Skeletal muscle tissue (tissue), 4 donors: ENCODE measurements around the gene ALPI. TPM values are rescaled to one million over a fixed set of nuclear protein-coding genes. Genes with fewer than 3 reads are reported as not detected.

Experiments used
- H3K27ac ChIP-seq: one replicate; pipeline ENCODE4 v1.7.0; 2013; ENCODE audit warnings: mild to moderate bottlenecking, low read depth, low read length, inconsistent platforms
- H3K27me3 ChIP-seq, 3 donors: one replicate each; pipeline ENCODE4 v1.7.0; 2013; ENCODE audit warnings: low read length in 3 of 3; ENCODE audit not compliant: control insufficient read depth in 3 of 3, insufficient read depth in 3 of 3
- H3K36me3 ChIP-seq, 3 donors: one replicate each; pipeline ENCODE4 v1.7.0; 2013; ENCODE audit warnings: low read length in 3 of 3; ENCODE audit not compliant: control insufficient read depth in 3 of 3, insufficient read depth in 3 of 3
- H3K4me1 ChIP-seq, 3 donors: one replicate each; pipeline ENCODE4 v1.7.0; 2013; ENCODE audit warnings: low read length in 3 of 3, mild to moderate bottlenecking in 3 of 3; ENCODE audit not compliant: control insufficient read depth in 3 of 3, insufficient read depth in 3 of 3
- H3K4me3 ChIP-seq, 3 donors: one replicate each; pipeline ENCODE4 v1.7.0; 2013; ENCODE audit warnings: low read length in 3 of 3
- H3K9ac ChIP-seq, 3 donors: one replicate each; pipeline ENCODE4 v1.7.0; 2013; ENCODE audit warnings: low read length in 3 of 3, mild to moderate bottlenecking in 3 of 3, moderate library complexity in 2 of 3, low read depth in 1 of 3
- H3K9me3 ChIP-seq, 3 donors: one replicate each; pipeline ENCODE4 v1.7.0; 2013; ENCODE audit warnings: low read length in 3 of 3; ENCODE audit not compliant: control insufficient read depth in 3 of 3
- total RNA-seq: library from RNA; depleted of rRNA; stranded (reverse); fragments of >200 nt; gene quantifications from one replicate; pipeline ENCODE4 v1.2.3, GENCODE V29; 2014
- donor health status: Osteomylitis.

ALPI gene
- total RNA-seq, 1 donor from 2014 or later: not detected

DNA sequence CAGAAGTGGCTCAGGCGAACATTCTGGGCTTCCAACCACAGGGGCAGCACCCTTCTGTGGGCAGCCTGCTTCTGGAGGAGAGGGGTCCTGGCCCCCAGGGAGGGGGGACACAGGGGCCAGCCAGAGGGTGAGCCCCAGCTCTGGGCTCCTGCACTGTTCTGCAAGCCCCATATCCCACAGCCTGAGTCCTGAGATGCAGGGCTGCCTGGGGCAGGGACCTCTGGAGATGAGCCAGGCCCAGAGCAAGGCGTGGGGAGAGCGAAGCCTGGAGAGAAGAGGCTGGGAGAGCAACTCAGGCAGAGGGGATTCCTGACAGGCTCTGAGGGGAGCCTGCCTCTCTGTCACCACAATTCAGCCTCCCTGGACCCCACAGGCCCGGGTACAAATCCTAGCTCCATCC, 50.8 kb downstream of the ALPI start:
- Histone ChIP-seq H3K9ac (no peak overlapping the region), H3K9me3 (no peaks in the 10 kb centered on the region), H3K4me1 (peaks cover 10 to 12% (median 12%) of the 10 kb centered on the region in 3 donors), H3K27ac (no peak overlapping the region), H3K27me3 (peaks cover 0 to 13% (median 8%) of the 10 kb centered on the region in 3 donors), H3K4me3 (no peak overlapping the region), H3K36me3 (no peaks in the 10 kb centered on the region)

DNA sequence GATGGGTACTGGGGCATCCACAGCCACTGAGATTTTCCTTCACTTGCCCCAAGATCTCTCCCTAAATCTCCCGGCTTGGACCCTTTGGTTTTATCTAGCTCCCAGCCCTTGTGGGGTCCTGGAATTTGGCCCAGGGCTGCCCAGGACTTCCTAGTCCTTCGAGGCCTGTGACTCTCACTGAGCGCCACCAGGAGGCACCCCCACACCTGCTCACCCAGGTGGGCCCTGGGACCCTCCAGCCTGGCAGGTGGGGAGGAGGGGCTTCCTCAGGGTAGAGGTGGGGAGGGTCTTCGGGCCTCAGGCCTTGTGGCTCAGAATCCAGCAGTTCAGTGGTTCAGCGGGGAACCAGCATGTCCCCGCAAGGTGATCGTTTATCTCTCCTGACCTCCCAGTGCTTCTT, 52.3 kb downstream of the ALPI start:
- peaks cover 0 to 13% (median 8%) of the 10 kb centered on the region in 3 donors for H3K27me3 ChIP-seq
- H3K4me1 ChIP-seq: peaks cover 20 to 24% (median 22%) of the 10 kb centered on the region in 3 donors
- no peak overlapping the region for H3K9ac ChIP-seq
- no peaks in the 10 kb centered on the region for H3K36me3 ChIP-seq
- no peak overlapping the region for H3K4me3 ChIP-seq
- no peak overlapping the region for H3K27ac ChIP-seq
- no peaks in the 10 kb centered on the region for H3K9me3 ChIP-seq

Other genes with a start within 250 kb of the ALPI start
- gene ALPP, start 77.4 kb upstream of the ALPI start, total RNA-seq: not detected
- gene ALPG, start 49.3 kb upstream of the ALPI start, total RNA-seq: not detected
- gene ECEL1, start 31.7 kb downstream of the ALPI start, total RNA-seq: 1.0 TPM
- gene PRSS56, start 64.2 kb downstream of the ALPI start, total RNA-seq: 1.0 TPM
- gene CHRND, start 70.0 kb downstream of the ALPI start, total RNA-seq: 32.9 TPM
- 35.5 TPM for gene CHRNG, start 83.5 kb downstream of the ALPI start, total RNA-seq
- 3.7 TPM for gene TIGD1, start 94.4 kb downstream of the ALPI start, total RNA-seq
- 204 TPM for gene EIF4E2, start 94.5 kb downstream of the ALPI start, total RNA-seq
- gene EFHD1, start 177.5 kb downstream of the ALPI start, total RNA-seq: 2.1 TPM
- 74.1 TPM for gene GIGYF2, start 241.2 kb downstream of the ALPI start, total RNA-seq